Common myeloid progenitor, CD34-positive (primary cell): ENCODE results near the gene OXCT1.

Experiments used
- CTCF ChIA-PET: fragments of 350-600 bp; sonication (Branson Sonifier 250); formaldehyde crosslinking; loops from one replicate; lab custom pipeline; 2021; ENCODE audit warnings: antibody characterized with exemption; lab: Charles Lee
- POLR2A ChIA-PET: fragments of 350-600 bp; sonication (Branson Sonifier 250); formaldehyde crosslinking; loops from one replicate; lab custom pipeline; 2021; ENCODE audit warnings: antibody characterized with exemption; lab: Charles Lee
- DNase-seq, 3 donors: peaks; one replicate each; pipeline versions ENCODE4 v3.0.0 to v3.0.0-alpha.2; 2013
- H3K27ac ChIP-seq, 2 experiments: 1 replicate in 1 of 2; 2 replicates in 1 of 2; pipeline ENCODE4 v1.7.0; 2013; ENCODE audit warnings: inconsistent platforms in 2 of 2, low read length in 2 of 2, mild to moderate bottlenecking in 2 of 2, low read depth in 1 of 2, moderate library complexity in 1 of 2; ENCODE audit not compliant: severe bottlenecking in 2 of 2, insufficient read depth in 1 of 2, poor library complexity in 1 of 2
- H3K27me3 ChIP-seq, 5 experiments: replicated peaks in 2 of 5; 1 replicate in 3 of 5; 2 replicates in 2 of 5; pipeline versions ENCODE4 v1.6.1 to v1.7.0; 2013; ENCODE audit warnings: low read length in 4 of 5, mild to moderate bottlenecking in 2 of 5, moderate library complexity in 2 of 5, inconsistent platforms in 1 of 5; ENCODE audit not compliant: insufficient read depth in 5 of 5, control insufficient read depth in 4 of 5
- H3K36me3 ChIP-seq, 4 experiments: 1 replicate in 2 of 4; 2 replicates in 2 of 4; pipeline versions ENCODE4 v1.6.1 to v1.7.0; 2013; ENCODE audit warnings: low read length in 3 of 4, control low read depth in 1 of 4, mild to moderate bottlenecking in 1 of 4; ENCODE audit not compliant: control insufficient read depth in 4 of 4, insufficient read depth in 4 of 4
- H3K4me1 ChIP-seq, 4 experiments: 1 replicate in 3 of 4; 2 replicates in 1 of 4; pipeline versions ENCODE4 v1.6.1 to v1.7.1; 2013; ENCODE audit warnings: low read length in 3 of 4, mild to moderate bottlenecking in 3 of 4, control low read depth in 1 of 4, inconsistent platforms in 1 of 4, moderate library complexity in 1 of 4; ENCODE audit not compliant: control insufficient read depth in 4 of 4, insufficient read depth in 4 of 4; ENCODE audit errors: control extremely low read depth in 1 of 4
- H3K4me3 ChIP-seq, 7 experiments: 1 replicate in 4 of 7; 2 replicates in 3 of 7; pipeline versions ENCODE4 v1.5.1 to v1.7.0; 2013; ENCODE audit warnings: mild to moderate bottlenecking in 7 of 7, low read length in 6 of 7, moderate library complexity in 6 of 7, inconsistent platforms in 2 of 7, low read depth in 2 of 7, control low read depth in 1 of 7; ENCODE audit not compliant: insufficient read depth in 4 of 7, control insufficient read depth in 1 of 7; ENCODE audit errors: extremely low read depth in 1 of 7
- H3K9me3 ChIP-seq, 5 experiments: 1 replicate in 4 of 5; 2 replicates in 1 of 5; pipeline versions ENCODE4 v1.6.1 to v1.7.1; 2013; ENCODE audit warnings: low read length in 4 of 5, mild to moderate bottlenecking in 2 of 5, inconsistent platforms in 1 of 5, low read depth in 1 of 5, moderate library complexity in 1 of 5; ENCODE audit not compliant: control insufficient read depth in 4 of 5, insufficient read depth in 2 of 5; ENCODE audit errors: control extremely low read depth in 1 of 5
- WGBS: methylation state at CpG from one replicate; pipeline ENCODE4 v1.1.5; 2013; ENCODE audit not compliant: insufficient coverage; 5-methylcytosine and 5-hydroxymethylcytosine counted together

The OXCT1 gene

DNA sequence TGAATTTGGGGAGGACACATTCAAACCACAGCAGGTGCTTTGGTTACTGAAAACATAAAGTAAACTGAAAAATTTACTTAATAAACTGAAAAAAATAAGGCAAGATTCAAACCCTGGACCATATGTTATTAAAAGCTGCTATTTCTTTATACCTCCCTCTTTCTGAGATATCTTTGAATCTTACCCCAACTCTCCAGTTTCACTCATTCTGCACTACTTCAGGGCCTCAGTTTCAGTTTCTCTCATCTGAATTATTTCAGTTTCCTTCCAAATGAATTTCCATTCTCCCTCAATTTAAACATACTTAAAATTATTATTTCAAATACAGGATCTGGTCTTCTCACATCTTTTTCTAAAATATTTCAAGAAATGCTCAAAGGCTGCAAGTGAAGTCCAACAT is 4.9 kb upstream of the OXCT1 start:
- H3K4me3 ChIP-seq = no peak overlapping the region
- CTCF ChIA-PET = interaction anchor here (1.3 kb wide), 2 partner anchors 26 to 31 kb away, joined by 3 to 4 read pairs; no protein-coding TSS in a partner anchor
- POLR2A ChIA-PET = no interaction called here

DNA sequence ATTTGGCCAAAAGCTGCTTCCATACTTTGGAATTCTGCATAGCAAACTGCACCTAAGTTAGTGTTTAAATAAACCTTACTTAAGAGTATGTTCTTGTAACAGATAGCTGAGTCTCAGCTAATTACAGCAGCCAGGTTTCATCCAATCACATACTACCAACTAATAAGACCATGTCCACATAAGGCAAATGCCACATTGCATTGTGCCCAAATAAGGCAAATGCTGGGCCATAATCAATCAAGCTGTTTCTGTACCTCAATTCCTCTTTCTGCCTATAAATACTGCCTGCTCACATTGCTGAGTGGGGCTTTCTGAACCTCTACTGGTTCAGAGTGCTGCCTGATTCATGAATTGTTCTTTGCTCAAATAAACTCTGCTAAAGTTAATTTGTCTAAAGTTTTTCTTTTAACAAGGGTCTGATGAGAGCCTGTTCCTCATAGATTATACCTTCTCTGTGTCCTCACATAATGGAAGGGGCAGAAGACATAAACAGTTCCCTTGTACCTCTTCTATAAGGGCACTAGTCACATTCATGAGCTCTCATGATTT is 4.4 kb upstream of the OXCT1 start:
- Histone ChIP-seq H3K27ac (no peak overlapping the region), H3K27me3 (no peaks in the 10 kb centered on the region), H3K4me1 (peaks cover 3 to 8% (median 7%) of the 10 kb centered on the region in 4 experiments), H3K9me3 (no peaks in the 10 kb centered on the region), H3K4me3 (no peak overlapping the region), H3K36me3 (no peaks in the 10 kb centered on the region)
- POLR2A ChIA-PET = no interaction called here
- no peak for DNase-seq
- CTCF ChIA-PET = interaction anchor here (1.3 kb wide), 2 partner anchors 26 to 31 kb away, joined by 3 to 4 read pairs; no protein-coding TSS in a partner anchor

More for the DNA sequence above, 4.9 kb upstream of the OXCT1 start:
- no peak overlapping the region for H3K27ac ChIP-seq
- H3K9me3 ChIP-seq = no peaks in the 10 kb centered on the region
- H3K4me1 ChIP-seq = peaks cover 3 to 8% (median 7%) of the 10 kb centered on the region in 4 experiments
- no peak for DNase-seq
- no peaks in the 10 kb centered on the region for H3K27me3 ChIP-seq
- no peaks in the 10 kb centered on the region for H3K36me3 ChIP-seq

DNA sequence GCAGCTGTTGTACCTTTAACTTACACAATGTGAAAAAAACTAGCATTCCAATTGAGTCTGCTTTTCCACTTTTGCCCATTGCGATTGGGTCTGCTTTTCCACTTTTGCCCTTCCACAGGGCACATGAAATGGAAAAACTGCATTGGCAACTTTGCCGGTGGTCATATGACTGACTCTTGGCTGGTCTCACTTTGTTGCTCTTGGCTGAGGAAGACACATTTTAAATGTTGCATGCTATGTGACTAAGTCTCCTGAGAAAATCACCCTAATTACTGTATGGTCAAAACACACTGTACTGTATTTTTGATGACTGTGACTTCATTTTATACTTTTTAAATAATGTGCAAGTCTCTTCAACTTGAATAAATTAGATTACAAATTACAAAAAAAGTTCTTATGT is 1.6 kb upstream of the OXCT1 start:
- Histone ChIP-seq H3K4me1 (peaks cover 7 to 17% (median 13%) of the 10 kb centered on the region in 4 experiments), H3K4me3 (no peak overlapping the region), H3K36me3 (no peaks in the 10 kb centered on the region), H3K27me3 (no peaks in the 10 kb centered on the region), H3K27ac (no peak overlapping the region), H3K9me3 (no peaks in the 10 kb centered on the region)
- ChIA-PET CTCF (no interaction called here), POLR2A (no interaction called here)
- 100% methylated on average over 1 of the region's 2 CpGs for WGBS
- DNase-seq = no peak

DNA sequence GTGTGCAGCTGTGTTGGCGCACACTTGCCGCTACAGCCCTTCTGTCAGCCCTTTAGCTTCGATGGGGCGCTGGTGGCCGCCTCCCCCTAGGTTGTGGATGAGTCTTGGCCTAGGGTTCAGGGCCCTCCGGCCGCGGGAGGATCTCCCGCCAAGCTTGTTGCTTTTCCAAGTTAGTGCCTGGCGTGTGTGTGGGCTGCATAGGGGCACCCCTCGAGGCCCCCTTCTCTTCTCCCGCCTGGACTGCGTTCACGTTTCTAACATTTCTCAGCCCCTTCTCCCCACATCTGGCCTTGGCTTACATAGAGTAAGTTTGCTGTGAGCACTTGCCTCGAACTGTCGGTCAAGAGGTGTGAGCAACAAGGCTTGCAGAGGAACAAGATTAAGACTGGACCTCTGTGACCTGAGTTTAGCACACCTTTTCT is 413 bp upstream of the OXCT1 start:
- Histone ChIP-seq H3K27ac (peak overlapping the region; percentile 28 to 87), H3K4me3 (peak overlapping the region; percentile 79 to 96 (median 91)), H3K4me1 (peaks cover 7 to 17% (median 13%) of the 10 kb centered on the region in 4 experiments), H3K27me3 (no peaks in the 10 kb centered on the region), H3K36me3 (peaks cover 0 to 5% (median 0%) of the 10 kb centered on the region in 4 experiments), H3K9me3 (no peaks in the 10 kb centered on the region)
- POLR2A ChIA-PET = no interaction called here
- WGBS = 15% methylated on average over 14 of the region's 16 CpGs
- CTCF ChIA-PET = interaction anchor here (1.0 to 1.5 kb wide), 2 partner anchors 33 to 58 kb away, joined by 3 to 6 read pairs; partner anchors contain the start of gene RIMOC1
- no peak for DNase-seq

DNA sequence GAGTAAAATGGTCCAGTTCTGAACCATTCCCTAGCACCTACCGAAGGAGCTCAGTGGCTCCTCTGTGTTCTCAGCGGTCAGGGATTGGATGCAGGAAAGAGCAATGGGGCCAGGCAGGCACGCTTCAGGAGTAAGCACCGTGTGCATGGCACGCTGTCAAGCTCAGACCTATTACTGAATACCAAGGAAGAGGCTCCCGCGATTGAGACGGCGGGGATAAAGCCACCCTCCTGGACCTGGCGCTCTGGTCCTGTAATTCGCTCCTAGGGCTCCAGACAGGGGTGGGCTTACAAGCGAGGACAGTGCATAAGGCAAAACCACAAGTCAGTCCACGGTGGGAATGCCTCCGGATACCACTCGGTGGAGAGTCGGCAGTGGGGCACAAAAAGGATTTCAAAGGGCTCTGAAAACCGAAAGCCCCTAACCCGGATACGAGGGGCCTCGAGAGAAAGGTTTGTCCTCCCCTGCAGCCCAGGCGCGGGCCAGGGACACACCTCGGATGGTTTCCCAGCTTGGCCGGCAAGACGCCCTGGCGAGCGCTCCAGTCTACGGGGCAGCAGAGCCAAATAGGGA is 988 bp downstream of the OXCT1 start:
- no peaks in the 10 kb centered on the region for H3K27me3 ChIP-seq
- 43% methylated on average over 21 of the region's 28 CpGs for WGBS
- H3K36me3 ChIP-seq = peaks cover 0 to 5% (median 0%) of the 10 kb centered on the region in 4 experiments
- H3K4me1 ChIP-seq = peaks cover 7 to 17% (median 13%) of the 10 kb centered on the region in 4 experiments
- H3K27ac ChIP-seq = peak overlapping the region in 1 of 2 experiments; percentile 87
- DNase-seq = peak in 2 of 3 donors; percentile 27 to 40
- H3K9me3 ChIP-seq = no peaks in the 10 kb centered on the region
- CTCF ChIA-PET = interaction anchor here (1.2 kb wide), 1 partner anchor 13 kb away, joined by 11 read pairs; no protein-coding TSS in a partner anchor
- peak overlapping the region; percentile 79 to 96 (median 91) for H3K4me3 ChIP-seq
- POLR2A ChIA-PET = interaction anchor here (1.3 kb wide), 1 partner anchor 56 kb away, joined by 6 read pairs; the partner anchor contains the start of gene FBXO4

DNA sequence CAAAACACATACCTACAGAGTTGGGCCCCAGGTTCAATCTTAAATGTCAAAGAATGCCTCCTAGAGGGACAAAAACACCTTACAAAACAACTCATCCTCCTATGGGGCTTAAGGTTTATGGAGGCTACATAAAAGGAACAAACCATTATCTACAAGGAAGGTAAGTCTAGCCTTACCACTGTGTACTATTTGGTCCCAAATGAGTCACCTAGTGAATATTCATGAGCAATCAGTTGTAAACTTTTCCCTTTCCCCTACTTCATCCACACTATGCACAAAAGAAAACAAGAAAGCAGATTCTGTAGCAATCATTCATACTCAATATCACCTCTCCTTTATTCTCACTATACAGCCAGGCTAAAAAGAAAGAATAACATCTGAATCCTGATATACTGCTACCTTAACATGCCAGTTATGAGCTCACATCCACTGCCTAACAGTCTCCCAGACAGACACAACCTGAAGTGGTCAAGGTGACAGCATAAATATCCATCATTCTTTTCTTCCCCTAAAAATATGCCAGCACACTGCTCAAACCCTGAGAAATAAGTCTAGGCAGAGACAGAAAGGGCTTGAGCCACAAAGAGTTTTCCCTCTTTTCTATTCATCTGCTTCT is 6.2 kb downstream of the OXCT1 start:
- POLR2A ChIA-PET = no interaction called here
- H3K4me3 ChIP-seq = no peak overlapping the region
- CTCF ChIA-PET = interaction anchor here (1.1 to 1.8 kb wide), 2 partner anchors 11 to 41 kb away, joined by 4 to 5 read pairs; partner anchors contain the start of gene RIMOC1
- H3K27me3 ChIP-seq = no peaks in the 10 kb centered on the region
- DNase-seq = no peak
- no peak overlapping the region for H3K27ac ChIP-seq
- H3K9me3 ChIP-seq = no peaks in the 10 kb centered on the region
- peaks cover 0 to 23% (median 11%) of the 10 kb centered on the region in 4 experiments for H3K36me3 ChIP-seq
- H3K4me1 ChIP-seq = peaks cover 0 to 4% (median 2%) of the 10 kb centered on the region in 4 experiments

DNA sequence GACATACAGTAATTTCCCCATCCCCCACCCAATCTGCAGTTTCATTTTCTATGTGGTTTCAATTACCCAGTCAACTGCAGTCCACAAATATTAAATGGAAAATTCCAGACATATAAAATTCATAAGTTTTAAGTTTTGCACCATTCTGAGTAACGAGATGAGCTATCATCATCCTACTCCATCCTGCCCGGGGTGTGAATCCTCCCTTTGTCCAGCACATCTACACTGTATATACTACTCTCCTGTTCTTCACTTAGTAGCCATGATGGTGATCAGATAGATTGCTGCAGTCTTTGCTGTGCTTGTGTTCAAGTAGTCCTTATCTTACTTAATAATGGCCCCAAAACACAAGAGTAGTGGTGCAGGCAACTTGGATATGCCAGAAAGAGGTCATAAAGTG is 11.3 kb downstream of the OXCT1 start:
- Histone ChIP-seq H3K36me3 (peaks cover 3 to 35% (median 27%) of the 10 kb centered on the region in 4 experiments), H3K27me3 (no peaks in the 10 kb centered on the region), H3K9me3 (no peaks in the 10 kb centered on the region), H3K4me1 (no peaks in the 10 kb centered on the region), H3K4me3 (no peak overlapping the region), H3K27ac (no peak overlapping the region)
- ChIA-PET CTCF (interaction anchor here (2.0 to 5.4 kb wide), 2 partner anchors 66 to 198 kb away, joined by 4 to 62 read pairs; partner anchors contain the start of gene FBXO4), POLR2A (no interaction called here)
- no CpG with 5 or more reads among the region's 2 CpGs for WGBS
- DNase-seq = no peak
